ENCODE data around the gene SNRNP200.

- TF ChIP-seq CTCF (IDR thresholded peaks at IDR 0.05) (no peak), ZFX (IDR thresholded peaks at IDR 0.05; ENCODE audit: borderline replicate concordance) (no peak)
Observed at GRCh38 chr2:96256611-96257113, 48.7 kb downstream of the SNRNP200 start.

Data from 22Rv1 (cell line).